Measurements from ENCODE around the gene MGARP.
"Not testable (repeated sequence)": the region's sequence is repeated elsewhere in the genome, so short reads cannot be mapped to it uniquely, and the experiment has no call there.

The MGARP gene

DNA sequence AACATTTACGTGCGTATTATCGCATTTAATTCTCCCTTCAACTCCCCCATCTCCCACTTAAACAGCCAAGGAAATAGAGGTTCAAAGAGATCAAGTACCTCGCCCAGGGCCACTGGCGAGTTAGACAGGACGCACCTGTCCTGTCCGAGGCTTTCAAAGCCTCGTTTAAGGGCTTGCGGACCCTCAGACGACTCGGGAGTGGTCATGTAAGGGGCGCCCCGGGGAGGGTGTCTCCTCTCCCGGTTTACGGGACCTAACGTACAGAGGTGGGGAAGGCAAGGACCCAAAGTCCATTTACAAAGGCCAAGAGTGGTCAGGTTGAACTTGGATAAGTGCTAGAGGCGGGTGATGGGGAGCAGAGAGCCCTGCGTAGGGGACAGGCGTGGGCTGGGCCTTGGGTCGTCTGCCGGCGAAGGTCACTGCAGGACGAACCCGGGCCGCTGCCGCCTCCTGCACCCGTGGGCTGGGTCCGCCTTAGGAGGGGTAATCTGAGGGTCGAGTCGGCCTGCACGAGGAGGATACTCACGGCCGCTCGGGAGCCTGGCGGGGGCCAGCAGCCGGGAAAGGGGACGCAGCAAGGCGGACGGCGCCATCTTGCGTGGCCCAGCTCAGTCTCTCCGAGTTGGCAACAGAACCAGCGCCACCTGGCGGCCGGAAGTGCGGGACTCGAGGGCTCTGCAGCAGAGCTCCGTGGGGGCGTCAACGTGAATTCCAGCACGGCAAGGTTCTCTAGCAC is 15.3 kb upstream of the MGARP start:
- DNase-seq (ENCODE audit: low spot score), result peak; percentile 98

GRCh38 chr4:139286186-139286698 is 6.2 kb upstream of the MGARP start:
- no peak for DNase-seq (ENCODE audit: low spot score)

DNA sequence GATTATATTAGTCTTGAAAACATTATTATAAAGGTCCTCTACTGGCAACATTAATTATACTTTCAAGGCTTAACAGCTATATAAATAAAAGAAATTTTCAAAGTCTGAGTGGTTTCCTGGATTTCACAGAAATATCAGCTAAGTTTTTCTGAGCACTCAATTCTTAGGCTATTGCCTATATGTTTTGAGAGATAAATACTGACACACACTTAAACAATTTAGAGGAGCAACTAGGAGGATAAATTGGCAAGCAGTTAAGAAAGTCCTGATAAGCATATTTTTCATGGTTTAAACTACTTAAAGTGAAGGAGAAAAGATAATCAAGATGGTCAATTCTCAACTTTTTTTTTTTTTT is 2.7 kb upstream of the MGARP start:
- no peak for DNase-seq (ENCODE audit: low spot score)

- DNase-seq (ENCODE audit: low spot score), result no peak
Observed at GRCh38 chr4:139282065-139282720, 2.2 kb upstream of the MGARP start.

DNA sequence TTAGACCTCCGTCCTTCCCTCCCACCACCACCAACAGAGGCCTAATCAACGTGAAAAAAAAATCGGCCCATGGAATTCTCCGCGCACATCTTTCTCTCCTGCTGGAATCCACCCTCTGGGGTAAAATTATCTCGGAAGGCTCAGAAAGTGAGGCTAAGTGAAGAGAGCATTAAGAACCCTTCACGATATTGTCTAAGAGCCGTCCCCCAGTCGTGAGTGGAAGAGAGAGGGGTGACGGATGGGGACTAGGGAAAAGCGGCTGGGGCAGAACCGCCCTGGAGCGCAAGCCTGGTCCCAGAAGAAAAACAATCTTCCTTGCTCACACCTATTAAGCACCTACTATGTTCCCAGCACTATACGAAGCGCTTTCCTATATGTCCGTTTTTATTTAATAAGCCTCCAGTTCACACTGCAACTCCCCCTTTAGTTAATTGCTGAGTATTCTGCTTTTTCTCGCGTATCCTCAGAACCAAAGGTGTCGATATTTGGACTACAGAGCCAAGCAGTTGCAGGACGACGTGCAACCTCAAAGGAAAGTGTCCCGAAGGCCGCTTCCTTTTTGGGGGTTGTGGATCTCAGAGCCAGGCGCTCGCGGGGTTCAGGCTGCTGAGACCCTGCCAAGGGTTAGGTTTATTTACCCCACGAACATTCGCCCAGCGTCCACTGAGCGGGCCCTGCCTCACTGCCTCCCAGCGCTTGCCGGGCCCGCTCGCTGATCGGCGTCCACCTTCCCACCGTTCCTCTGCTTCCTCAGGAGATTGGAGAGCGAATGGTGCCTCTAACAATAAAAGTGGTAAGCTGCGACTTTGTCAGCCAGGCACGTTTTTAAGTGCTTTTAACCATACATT is 889 bp downstream of the MGARP start:
- DNase-seq (ENCODE audit: low spot score), result no peak

DNA sequence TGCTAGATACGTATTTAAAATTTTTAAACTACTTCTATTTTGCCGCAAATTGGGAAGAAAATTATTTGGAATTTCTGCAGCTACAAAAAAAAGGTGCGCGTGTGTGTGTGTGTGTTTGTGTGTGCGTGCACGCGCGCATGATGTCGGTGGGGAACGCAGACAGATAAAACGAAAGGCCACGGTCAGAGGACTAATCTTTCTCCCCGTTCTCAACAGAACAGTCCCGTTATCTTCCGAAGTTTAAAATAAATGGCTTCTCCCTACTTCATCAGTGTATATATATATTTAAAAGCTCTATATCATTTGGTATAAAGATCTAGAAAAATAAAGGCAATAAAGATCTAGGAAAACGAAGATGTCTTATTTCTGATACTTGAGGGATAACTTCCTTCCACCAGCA is 1.5 kb downstream of the MGARP start:
- DNase-seq (ENCODE audit: low spot score), result no peak

GRCh38 chr4:139275281-139275735 is 4.7 kb downstream of the MGARP start:
- DNase-seq (ENCODE audit: low spot score), result no peak

DNA sequence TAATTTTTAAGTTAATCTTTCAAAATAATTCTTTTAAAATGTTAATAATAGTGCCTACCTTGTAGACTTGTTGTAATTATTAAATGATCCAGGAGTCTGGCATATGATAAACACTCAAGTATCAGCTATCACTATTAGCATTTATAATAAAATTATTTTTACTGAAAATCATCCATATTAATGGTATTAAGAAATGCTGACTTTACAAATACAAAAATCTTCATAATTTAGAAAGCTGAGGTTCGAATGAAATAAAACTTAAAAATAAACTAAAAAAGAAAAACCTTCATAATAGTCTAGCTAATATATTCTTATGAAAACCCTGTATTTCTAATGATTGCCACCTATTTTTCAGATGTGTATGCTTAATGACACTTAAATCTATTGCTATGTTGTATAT is 5.2 kb downstream of the MGARP start:
- DNase-seq (ENCODE audit: low spot score), result no peak

- DNase-seq (ENCODE audit: low spot score), result no peak
Observed at GRCh38 chr4:139273835-139274234, 6.2 kb downstream of the MGARP start.

DNA sequence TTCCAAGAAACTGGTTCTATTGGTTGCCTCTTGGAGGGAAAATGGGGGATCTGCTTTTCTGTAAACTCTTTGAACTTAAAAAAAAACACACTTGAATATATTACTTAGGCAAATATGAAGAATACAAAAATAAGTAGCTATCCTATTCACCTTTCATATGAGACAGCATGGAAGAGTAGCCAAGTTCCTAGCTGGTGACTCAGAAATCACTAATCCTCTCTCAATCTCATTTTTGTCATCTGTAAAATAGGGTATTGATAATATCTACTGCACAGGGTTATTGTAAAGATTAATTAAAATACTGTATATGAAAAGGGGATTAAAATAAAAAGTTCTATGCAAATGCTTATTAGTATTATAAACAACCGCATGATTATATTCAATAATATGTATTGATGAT is 12.7 kb downstream of the MGARP start:
- no peak for DNase-seq (ENCODE audit: low spot score)

DNA sequence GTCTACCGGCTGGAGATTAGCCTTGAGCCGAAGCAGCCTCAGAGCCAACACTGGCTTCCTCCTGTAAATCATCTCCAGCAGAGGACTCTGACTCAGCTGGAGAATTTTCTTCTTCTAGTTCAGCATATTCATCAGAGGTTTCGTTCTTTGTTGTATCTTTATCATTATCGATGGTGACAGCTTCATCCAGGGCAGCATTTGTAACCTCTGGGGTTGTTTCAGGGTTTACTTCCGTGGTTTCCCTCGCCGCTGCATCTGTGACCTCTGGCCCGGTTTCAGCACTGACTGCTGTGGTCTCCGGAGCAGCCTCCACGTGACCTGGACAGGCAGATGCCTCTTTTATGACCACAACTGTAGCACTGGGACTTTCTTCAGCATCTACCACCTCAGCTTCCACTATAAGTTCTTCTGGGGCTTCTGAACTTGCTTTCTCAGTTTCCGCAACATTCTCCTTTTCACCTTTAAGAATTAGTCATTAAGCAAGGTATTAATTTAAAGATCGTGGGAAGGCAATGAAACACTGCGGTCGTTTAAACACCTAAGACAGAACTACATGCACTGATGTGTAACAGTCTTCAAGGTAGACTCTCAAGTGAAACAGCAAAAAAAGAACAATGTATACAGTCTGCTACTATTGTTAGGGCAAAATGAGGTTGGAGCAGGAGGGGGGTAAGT is 13.3 kb downstream of the MGARP start:
- peak; percentile 95 for DNase-seq (ENCODE audit: low spot score)

GRCh38 chr4:139266208-139266582 is 13.8 kb downstream of the MGARP start:
- DNase-seq (ENCODE audit: low spot score), result no peak

DNA sequence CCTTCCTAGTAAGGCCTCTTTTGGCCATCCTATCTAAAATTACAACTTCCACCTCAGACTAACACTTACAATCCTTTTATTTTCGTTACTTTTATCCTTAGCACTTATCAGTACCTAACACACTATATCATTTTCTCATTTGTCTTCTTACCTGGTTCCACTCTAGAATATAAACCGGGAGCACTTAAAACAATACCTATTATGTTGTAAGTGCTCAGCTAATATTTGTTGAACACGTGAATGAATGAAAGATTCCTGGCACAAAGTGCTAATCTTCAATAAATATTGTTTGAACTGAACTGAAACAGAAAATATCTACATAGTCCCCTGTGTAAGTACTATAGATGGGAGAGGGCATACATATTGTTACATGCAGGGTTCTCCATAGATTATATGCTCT is 14.4 kb downstream of the MGARP start:
- no peak for DNase-seq (ENCODE audit: low spot score)

DNA sequence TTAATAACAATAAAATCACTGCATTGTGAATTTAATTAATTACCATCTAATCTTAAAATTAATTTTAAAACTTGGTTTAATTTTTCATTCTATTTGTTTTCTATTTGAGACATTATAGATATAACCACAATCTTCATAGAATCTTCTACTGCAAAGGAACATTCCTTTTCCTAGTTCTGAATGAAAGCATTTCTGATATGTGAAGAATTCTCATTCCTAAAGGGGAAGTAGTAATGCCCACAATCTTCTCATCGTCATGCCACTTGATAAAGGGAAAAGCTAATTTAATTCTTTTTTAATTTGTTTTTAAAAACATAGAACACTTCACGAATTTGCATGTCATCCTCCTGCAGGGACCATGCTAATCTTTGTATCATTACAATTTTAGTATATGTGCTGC is 23.7 kb downstream of the MGARP start:
- no peak for DNase-seq (ENCODE audit: low spot score)

DNA sequence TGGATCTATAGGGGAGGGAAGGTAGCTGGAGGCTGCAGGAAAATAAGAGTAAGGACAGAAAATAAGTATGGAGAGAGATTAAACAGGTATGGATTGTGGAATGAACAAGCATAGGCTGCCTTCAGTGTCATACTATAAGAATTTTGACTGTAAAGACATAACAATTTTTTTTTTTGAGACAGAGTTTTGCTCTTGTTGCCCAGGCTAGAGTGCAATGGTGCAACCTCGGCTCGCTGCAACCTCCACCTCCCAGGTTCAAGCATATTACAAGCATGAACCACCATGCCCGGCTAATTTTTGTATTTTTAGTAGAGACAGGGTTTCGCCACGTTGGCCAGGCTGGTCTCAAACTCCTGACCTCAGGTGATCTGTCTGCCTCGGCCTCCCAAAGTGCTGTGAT is 24.4 kb downstream of the MGARP start:
- not testable (repeated sequence) for DNase-seq (ENCODE audit: low spot score)

GRCh38 chr4:139253713-139254112 is 26.3 kb downstream of the MGARP start:
- no peak for DNase-seq (ENCODE audit: low spot score)

- DNase-seq (ENCODE audit: low spot score), result no peak
Observed at GRCh38 chr4:139253046-139253445, 27.0 kb downstream of the MGARP start.

GRCh38 chr4:139247700-139248238 is 32.3 kb downstream of the MGARP start:
- DNase-seq (ENCODE audit: low spot score), result no peak

DNA sequence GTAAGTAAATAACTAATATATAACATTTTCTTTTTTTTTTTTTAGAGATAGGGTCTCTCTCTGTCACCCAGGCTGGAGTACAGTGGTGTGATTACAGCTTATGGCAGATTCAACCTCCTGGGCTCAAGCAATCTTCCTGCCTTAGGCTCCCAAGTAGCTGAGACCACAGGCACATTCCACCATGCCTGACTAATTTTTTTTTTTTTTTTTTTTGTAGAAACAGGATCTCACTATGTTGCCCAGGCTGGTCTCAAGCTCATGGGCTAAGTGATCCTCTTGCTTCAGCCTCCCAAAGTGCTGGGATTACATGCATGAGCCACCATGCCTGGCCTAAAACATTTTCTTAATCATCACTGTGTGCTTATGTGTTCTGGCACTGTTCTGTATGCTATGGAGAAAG is 32.8 kb downstream of the MGARP start:
- no peak for DNase-seq (ENCODE audit: low spot score)

- no peak for DNase-seq (ENCODE audit: low spot score)
Observed at GRCh38 chr4:139246166-139246565, 33.9 kb downstream of the MGARP start.

- DNase-seq (ENCODE audit: low spot score), result no peak
Observed at GRCh38 chr4:139245590-139245989, 34.4 kb downstream of the MGARP start.

All from activated CD4-positive, alpha-beta T cell treated with anti-CD3 and anti-CD28 coated beads, Interleukin-2, Interleukin-4, amounts not matched to agents 100 ng/mL and 50 ng/mL, durations not matched to agents 16 hours and 8 hours (primary cell).